Measurements from ENCODE around the gene SUPT20H.

GRCh38 chr13:37076818-37077217, 17.3 kb upstream of the SUPT20H start:
- TF ChIP-seq CTCF (IDR thresholded peaks at IDR 0.05) = no peak
- TF ChIP-seq POLR2A (IDR thresholded peaks at IDR 0.05) = no peak

Data from vagina (tissue), 2 donors.